ENCODE measurements around the gene C6orf163. TPM values are rescaled to one million over a fixed set of nuclear protein-coding genes. Genes with fewer than 3 reads are reported as not detected.

Gene C6orf163
- total and polyA plus RNA-seq, 10 of the 15 experiments (the other 5 are each of a cell fraction or from before 2014, with no cell fraction given), result 0.56 to 3.7 (median 1.2) TPM

DNA sequence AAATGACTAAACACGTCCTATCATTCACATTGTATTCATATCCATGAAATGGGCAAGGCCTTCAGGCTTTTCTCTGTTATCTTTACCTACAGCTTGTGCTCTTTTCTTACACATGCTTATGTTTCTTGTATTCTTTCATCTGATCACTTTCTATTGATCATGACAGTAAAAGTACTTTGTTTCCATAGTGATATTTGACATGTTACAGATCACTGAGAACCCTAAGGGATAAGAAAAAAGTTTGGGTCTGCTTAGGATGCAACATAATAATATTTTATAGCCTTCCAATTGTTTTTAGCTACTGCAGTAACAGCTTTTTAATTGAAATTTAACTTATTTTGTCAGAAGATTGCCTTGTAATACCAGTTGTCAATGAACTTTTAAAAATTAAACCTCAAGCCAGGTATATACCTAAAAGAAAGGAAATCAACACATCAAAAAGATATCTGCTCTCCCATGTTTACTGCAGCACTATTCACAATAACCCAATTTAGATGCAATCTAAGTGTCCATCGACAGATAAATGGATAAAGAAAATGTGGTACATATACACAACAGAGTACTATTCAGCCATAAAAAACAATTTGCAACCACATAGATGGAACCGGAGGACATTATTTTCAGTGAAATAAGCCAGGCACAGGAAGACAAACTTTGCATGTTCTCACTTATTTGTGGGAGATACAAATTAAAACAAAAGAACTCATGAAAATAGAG lies 25.2 kb upstream of the C6orf163 start:
- TF ChIP-seq RAD51 (IDR thresholded peaks at IDR 0.05), result no peak
- no peak for TF ChIP-seq POU2F2 (IDR thresholded peaks at IDR 0.05; ENCODE audit: borderline replicate concordance, low read depth, low read length)
- TF ChIP-seq KDM1A (IDR thresholded peaks at IDR 0.05; ENCODE audit: borderline replicate concordance), result no peak
- no peak for TF ChIP-seq BCLAF1 (IDR thresholded peaks at IDR 0.05)
- TF ChIP-seq, protein P1, sequence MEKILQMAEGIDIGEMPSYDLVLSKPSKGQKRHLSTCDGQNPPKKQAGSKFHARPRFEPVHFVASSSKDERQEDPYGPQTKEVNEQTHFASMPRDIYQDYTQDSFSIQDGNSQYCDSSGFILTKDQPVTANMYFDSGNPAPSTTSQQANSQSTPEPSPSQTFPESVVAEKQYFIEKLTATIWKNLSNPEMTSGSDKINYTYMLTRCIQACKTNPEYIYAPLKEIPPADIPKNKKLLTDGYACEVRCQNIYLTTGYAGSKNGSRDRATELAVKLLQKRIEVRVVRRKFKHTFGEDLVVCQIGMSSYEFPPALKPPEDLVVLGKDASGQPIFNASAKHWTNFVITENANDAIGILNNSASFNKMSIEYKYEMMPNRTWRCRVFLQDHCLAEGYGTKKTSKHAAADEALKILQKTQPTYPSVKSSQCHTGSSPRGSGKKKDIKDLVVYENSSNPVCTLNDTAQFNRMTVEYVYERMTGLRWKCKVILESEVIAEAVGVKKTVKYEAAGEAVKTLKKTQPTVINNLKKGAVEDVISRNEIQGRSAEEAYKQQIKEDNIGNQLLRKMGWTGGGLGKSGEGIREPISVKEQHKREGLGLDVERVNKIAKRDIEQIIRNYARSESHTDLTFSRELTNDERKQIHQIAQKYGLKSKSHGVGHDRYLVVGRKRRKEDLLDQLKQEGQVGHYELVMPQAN (conservative IDR thresholded peaks at IDR 0.05), result no peak
- TF ChIP-seq STAT1 (conservative IDR thresholded peaks at IDR 0.05), result no peak
- no peak for TF ChIP-seq CHD2 (IDR thresholded peaks at IDR 0.05; ENCODE audit: borderline replicate concordance, low read depth, low read length)
- TF ChIP-seq NBN (IDR thresholded peaks at IDR 0.05), result no peak
- TF ChIP-seq ZNF217 (IDR thresholded peaks at IDR 0.05), result no peak
- TF ChIP-seq JUND (IDR thresholded peaks at IDR 0.05; ENCODE audit: low read depth, low read length), result no peak
- TF ChIP-seq YY1 (IDR thresholded peaks at IDR 0.05; ENCODE audit: low read depth, low read length), result no peak
- TF ChIP-seq FOS (IDR thresholded peaks at IDR 0.05; ENCODE audit: borderline replicate concordance, extremely low read depth, insufficient read length), result no peak
- TF ChIP-seq MXI1 (IDR thresholded peaks at IDR 0.05; ENCODE audit: low read depth, low read length), result no peak
- TF ChIP-seq CHD4 (IDR thresholded peaks at IDR 0.05), result no peak
- in situ Hi-C loops (cut with MboI), result no loop called here
- H3K27ac ChIP-seq (ENCODE audit: control insufficient read depth, insufficient read depth), result no peak overlapping the region
- SMC1A ChIA-PET (ENCODE audit: uncharacterized antibody, unreplicated experiment), result interaction anchor here (1.4 kb wide), 1 partner anchor 28 kb away, joined by 4 read pairs; no protein-coding TSS in a partner anchor
- ATAC-seq (no peak), FAIRE-seq (no peak), DNase-seq (ENCODE audit: low read depth, low spot score) (no peak)
- WGBS (ENCODE audit: insufficient coverage, insufficient replicate concordance, low lambda C conversion rate, missing lambda C conversion rate), result 48% methylated on average over 3 of the region's 3 CpGs
- POLR2A ChIA-PET, result no interaction called here
- CTCF ChIA-PET, result no interaction called here
- no peak overlapping the region for H3K9ac ChIP-seq (ENCODE audit: control insufficient read depth, insufficient read depth, low read length)
- no peaks in the 10 kb centered on the region for H4K20me1 ChIP-seq (ENCODE audit: control insufficient read depth, insufficient read depth)
- H3K4me3 ChIP-seq, result no peak overlapping the region
- RAD21 ChIA-PET (ENCODE audit: unreplicated experiment), result no interaction called here
- no peak overlapping the region for H2AFZ ChIP-seq (ENCODE audit: control insufficient read depth, low read depth, low read length)
- H3K4me1 ChIP-seq (ENCODE audit: control insufficient read depth, insufficient read depth, low read length), result no peaks in the 10 kb centered on the region
- intact Hi-C loops (cut with micrococcal nuclease; ENCODE audit: unreplicated experiment), result no loop called here
- no peak overlapping the region for H3K4me2 ChIP-seq (ENCODE audit: control insufficient read depth, insufficient read depth)
- no TSS peak for BruUV-seq (replicated peaks)
- no peaks in the 10 kb centered on the region for H3K9me3 ChIP-seq (replicated peaks; ENCODE audit: control insufficient read depth, insufficient read depth, low read length)
- no peaks in the 10 kb centered on the region for H3K36me3 ChIP-seq (ENCODE audit: control insufficient read depth in 2 of 2, insufficient read depth in 2 of 2, low read length in 1 of 2)
- peaks cover 5% of the 10 kb centered on the region for H3K79me2 ChIP-seq (ENCODE audit: control insufficient read depth, insufficient read depth, low read length)
- H3K27me3 ChIP-seq (replicated peaks in 1 of 2; ENCODE audit: control insufficient read depth in 2 of 2, insufficient read depth in 2 of 2, low read length in 1 of 2), result no peaks in the 10 kb centered on the region
